ENCODE results near the gene TRIM32.

The TRIM32 gene

GRCh38 chr9:116661037-116661954, 25.8 kb upstream of the TRIM32 start:
- TF ChIP-seq GATA3 (IDR thresholded peaks at IDR 0.05; ENCODE audit: low read depth, low read length) = no peak

GRCh38 chr9:116662646-116663310, 24.3 kb upstream of the TRIM32 start:
- TF ChIP-seq GATA2 (IDR thresholded peaks at IDR 0.05; ENCODE audit: low read depth, low read length) (no peak), GATA3 (IDR thresholded peaks at IDR 0.05; ENCODE audit: low read depth, low read length) (no peak)

DNA sequence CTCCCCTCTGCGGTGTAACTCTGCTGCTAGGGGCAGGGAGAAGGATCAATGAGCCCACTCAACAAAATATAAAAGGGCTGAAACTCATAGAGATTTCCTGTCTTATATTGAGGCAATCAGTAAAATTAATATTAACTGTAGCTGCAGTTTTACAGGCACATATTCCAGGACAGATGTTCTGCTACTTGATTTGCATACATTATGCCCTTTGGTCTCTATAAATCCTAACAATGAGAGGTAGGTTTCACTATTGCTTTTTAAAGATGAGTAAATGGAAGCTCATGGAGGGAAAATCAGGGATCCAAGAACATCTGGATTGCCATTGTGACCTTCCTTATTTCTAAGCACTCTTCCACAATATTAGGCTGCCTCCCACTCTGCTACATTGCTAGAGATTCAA, 23.5 kb upstream of the TRIM32 start:
- no peak for TF ChIP-seq GATA3 (IDR thresholded peaks at IDR 0.05; ENCODE audit: low read depth, low read length)
- TF ChIP-seq GATA2 (IDR thresholded peaks at IDR 0.05; ENCODE audit: low read depth, low read length) = no peak

DNA sequence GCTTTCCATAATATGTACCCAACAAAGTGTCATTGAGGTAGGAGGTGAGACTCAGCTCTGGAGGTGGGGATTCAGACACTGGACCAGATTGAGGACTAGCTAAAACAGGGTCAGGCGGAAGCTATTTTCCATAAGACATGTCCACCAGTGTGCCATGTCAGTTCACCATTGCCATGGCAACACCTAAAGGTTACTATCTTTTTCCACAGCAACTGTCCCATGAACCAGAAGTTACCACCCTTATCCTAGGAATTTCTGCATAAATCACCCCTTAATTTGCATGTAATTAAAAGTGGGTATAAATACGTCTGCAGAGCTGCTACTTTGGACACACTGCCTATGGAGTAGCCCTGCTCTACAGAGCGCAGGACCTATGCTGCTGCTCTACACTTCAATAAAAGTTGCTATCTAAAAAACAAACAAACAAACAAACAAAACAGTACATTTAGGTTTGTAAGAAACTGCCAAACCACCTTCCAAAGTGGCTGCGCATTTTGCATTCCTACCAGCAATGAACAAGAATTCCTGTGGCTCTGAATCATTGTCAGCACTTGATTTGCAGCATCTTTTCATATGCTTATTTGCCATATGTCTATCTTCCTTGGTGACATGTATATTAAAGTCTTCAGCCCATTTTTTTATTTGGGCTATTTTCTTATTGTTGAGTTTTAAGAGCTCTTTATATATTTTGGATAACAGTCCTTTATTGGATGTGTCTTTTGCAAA, 18.0 kb upstream of the TRIM32 start:
- TF ChIP-seq GATA3 (IDR thresholded peaks at IDR 0.05; ENCODE audit: low read depth, low read length) (no peak), GATA2 (IDR thresholded peaks at IDR 0.05; ENCODE audit: low read depth, low read length) (no peak)

GRCh38 chr9:116671605-116672004, 15.5 kb upstream of the TRIM32 start:
- TF ChIP-seq GATA3 (IDR thresholded peaks at IDR 0.05; ENCODE audit: low read depth, low read length) = no peak
- no peak for TF ChIP-seq GATA2 (IDR thresholded peaks at IDR 0.05; ENCODE audit: low read depth, low read length)

DNA sequence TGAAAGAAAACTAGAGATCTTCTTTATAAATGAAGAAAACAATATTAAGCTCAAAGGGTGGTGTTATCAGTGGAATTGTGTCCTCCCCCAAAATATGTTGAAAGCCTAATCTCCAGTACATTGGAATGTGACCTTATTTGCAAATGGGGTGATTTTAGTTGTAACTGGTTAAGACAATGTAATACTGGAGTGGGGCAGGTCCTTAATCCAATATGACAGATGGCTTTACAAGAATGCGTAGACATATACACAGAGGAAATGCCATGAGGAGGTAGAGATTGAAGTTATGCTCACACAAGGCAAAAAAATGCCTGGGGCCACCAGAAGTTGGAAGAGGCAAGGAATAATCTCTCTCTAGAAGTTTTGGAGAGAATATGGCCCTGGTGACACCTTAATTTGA, 13.7 kb upstream of the TRIM32 start:
- TF ChIP-seq GATA3 (IDR thresholded peaks at IDR 0.05; ENCODE audit: low read depth, low read length) = no peak
- TF ChIP-seq GATA2 (IDR thresholded peaks at IDR 0.05; ENCODE audit: low read depth, low read length) = no peak

DNA sequence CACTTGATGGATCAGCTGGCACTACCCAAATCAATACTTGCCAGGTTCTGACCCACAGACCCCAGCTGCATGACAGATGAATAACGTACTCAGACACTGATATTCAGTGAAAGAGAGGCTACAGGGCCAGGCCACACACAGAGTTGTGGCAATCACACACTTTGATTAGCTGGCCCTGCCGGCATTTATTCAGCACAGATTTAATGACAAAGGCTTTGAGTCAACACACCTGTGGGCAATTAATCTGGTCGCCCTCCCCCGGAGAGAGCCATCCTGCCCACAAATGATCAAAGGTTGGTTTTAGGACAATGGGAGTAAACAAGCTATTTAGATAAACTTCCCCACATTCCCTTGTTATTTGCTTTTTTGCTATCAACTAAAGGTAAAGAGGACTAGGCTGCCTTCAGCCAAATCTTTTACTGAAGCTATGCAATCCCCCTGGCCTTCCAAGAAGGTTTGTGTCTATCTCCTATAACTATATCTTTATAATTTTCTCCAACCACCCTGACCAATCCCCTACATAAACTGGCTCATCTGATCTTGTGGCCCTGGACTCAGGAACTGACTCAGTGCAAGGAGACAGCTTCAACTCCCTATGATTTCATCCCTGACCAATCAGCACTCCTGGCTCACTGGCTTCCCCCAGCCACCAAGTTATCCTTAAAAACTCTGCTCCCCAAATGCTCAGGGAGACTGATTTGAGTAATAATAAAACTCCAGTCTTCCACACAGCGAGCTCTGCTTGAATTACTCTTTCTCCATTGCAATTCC, 12.7 kb upstream of the TRIM32 start:
- TF ChIP-seq GATA2 (IDR thresholded peaks at IDR 0.05; ENCODE audit: low read depth, low read length) = no peak
- TF ChIP-seq GATA3 (IDR thresholded peaks at IDR 0.05; ENCODE audit: low read depth, low read length) = no peak

DNA sequence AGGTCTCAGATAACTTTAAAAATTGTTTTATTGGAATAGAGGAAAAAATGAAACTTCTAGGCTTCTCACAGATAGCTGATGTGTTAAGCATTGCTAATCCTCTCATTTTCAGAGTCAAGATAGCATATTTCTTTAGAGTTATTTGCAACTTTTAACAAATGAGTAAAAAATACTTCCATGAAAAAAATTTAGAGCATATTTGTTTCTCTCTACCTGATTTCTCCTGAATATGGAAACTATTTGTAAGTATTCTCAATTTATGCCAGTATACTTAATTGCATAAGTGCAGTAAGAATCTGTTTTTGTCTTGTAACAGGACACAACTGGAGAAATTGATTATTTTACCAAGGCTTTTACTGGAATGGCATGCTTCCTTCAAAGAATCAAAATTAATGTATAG, 3.6 kb upstream of the TRIM32 start:
- TF ChIP-seq GATA3 (IDR thresholded peaks at IDR 0.05; ENCODE audit: low read depth, low read length) (no peak), GATA2 (IDR thresholded peaks at IDR 0.05; ENCODE audit: low read depth, low read length) (no peak)

GRCh38 chr9:116685166-116685565, 1.9 kb upstream of the TRIM32 start:
- TF ChIP-seq GATA2 (IDR thresholded peaks at IDR 0.05; ENCODE audit: low read depth, low read length) (no peak), GATA3 (IDR thresholded peaks at IDR 0.05; ENCODE audit: low read depth, low read length) (no peak)

DNA sequence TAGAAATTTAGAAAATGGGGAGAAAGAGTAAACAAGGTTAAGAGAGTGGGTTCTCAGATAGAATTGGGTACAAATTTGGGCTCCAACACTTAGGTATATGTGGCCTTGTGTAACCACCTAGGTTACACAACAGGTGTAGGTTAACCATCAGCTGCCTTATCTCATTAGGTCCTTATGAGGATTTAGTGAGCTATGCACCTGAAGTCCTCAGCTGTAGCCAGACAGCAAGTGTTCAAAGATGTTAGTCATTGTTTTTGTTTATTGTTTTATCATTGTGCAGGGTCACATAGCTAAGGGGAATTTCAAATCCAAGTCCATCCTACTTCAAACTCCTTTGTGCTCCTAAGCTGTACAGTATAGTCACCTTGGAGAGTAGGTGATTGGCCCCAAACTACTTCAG, 970 bp upstream of the TRIM32 start:
- TF ChIP-seq GATA2 (IDR thresholded peaks at IDR 0.05; ENCODE audit: low read depth, low read length) (no peak), GATA3 (IDR thresholded peaks at IDR 0.05; ENCODE audit: low read depth, low read length) (no peak)

DNA sequence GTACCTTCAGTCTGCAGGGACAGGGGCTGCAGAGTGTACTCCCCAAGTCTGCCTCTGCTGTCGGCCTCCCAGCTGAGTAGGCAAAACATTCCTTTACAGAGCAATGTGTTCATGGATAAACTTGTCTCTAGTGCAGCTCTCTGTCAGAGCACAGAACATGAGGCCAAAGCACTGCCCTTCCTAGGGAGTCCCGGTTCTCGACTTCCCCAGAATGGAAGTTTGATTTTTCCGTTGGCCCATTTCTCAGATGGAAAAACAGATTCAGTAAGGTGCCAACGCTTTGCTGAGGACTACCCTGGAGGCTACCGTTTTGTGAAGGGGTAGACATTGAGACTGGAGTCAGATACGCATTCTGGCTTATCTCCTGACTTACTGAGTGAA, 422 bp upstream of the TRIM32 start:
- TF ChIP-seq GATA2 (IDR thresholded peaks at IDR 0.05; ENCODE audit: low read depth, low read length) = no peak
- TF ChIP-seq GATA3 (IDR thresholded peaks at IDR 0.05; ENCODE audit: low read depth, low read length) = no peak

GRCh38 chr9:116687754-116688135, 640 bp downstream of the TRIM32 start:
- TF ChIP-seq GATA2 (IDR thresholded peaks at IDR 0.05; ENCODE audit: low read depth, low read length) = no peak
- no peak for TF ChIP-seq GATA3 (IDR thresholded peaks at IDR 0.05; ENCODE audit: low read depth, low read length)

- TF ChIP-seq GATA2 (IDR thresholded peaks at IDR 0.05; ENCODE audit: low read depth, low read length) = no peak
- no peak for TF ChIP-seq GATA3 (IDR thresholded peaks at IDR 0.05; ENCODE audit: low read depth, low read length)
These were observed 1.8 kb downstream of the TRIM32 start for GRCh38 chr9:116688806-116689485.
